GM12878 (cell line): ENCODE results near the gene BCAT1. TPM values are rescaled to one million over a fixed set of nuclear protein-coding genes. Genes with fewer than 3 reads are reported as not detected.
A peak's percentile ranks its signal among the peaks of the same experiment; 100 is the strongest.
"Not testable (repeated sequence)": the region's sequence is repeated elsewhere in the genome, so short reads cannot be mapped to it uniquely, and the experiment has no call there.

Source experiments
- ATAC-seq: fragments of 200-7000 bp; cut with Tn5 transposase; 3 replicates; pipeline ENCODE4 v1.9.1; 2020; ENCODE audit warnings: mild to moderate bottlenecking, moderate library complexity
- BruUV-seq: library from RNA; stranded (reverse); fragments of 400-500 nt; replicated peaks from 2 replicates; lab custom pipeline; 2021; lab: Mats Ljungman, UMichigan
- CTCF ChIA-PET: fragments of 300-600 bp; sonication (Branson Sonifier 250); formaldehyde crosslinking; extraction: SDS; loops from one replicate; lab custom pipeline; 2021; ENCODE audit warnings: inconsistent platforms; lab: Yijun Ruan, JAX
- POLR2A ChIA-PET: fragments of 350-600 bp; formaldehyde crosslinking; extraction: SDS; loops from one replicate; lab custom pipeline; 2021; ENCODE audit warnings: inconsistent platforms; lab: Charles Lee
- RAD21 ChIA-PET: fragments of 300-600 bp; sonication (Branson Sonifier 250); formaldehyde crosslinking; loops from one replicate; lab custom pipeline; 2023; ENCODE audit warnings: antibody characterized with exemption; ENCODE audit not compliant: unreplicated experiment; lab: Charles Lee
- SMC1A ChIA-PET: fragments of 300-600 bp; sonication (Branson Sonifier 250); formaldehyde crosslinking; loops from one replicate; lab custom pipeline; 2023; ENCODE audit not compliant: unreplicated experiment, uncharacterized antibody; lab: Charles Lee
- DNase-seq: peaks from one replicate; pipeline ENCODE4 v3.0.0-alpha.2; 2011; ENCODE audit warnings: low read depth, low spot score
- FAIRE-seq: peaks from 3 replicates; lab custom pipeline; 2011; peaks lifted over from hg19 to GRCh38; lab: Jason Lieb, UNC
- H2AFZ ChIP-seq: 2 replicates; pipeline ENCODE4 v1.6.0; 2011; ENCODE audit warnings: low read depth, low read length, control low read depth; ENCODE audit not compliant: control insufficient read depth
- H3K27ac ChIP-seq: 2 replicates; pipeline ENCODE4 v1.5.1; 2011; ENCODE audit warnings: control low read depth; ENCODE audit not compliant: control insufficient read depth, insufficient read depth
- H3K27me3 ChIP-seq, 2 experiments: replicated peaks in 1 of 2; 2 replicates each; pipeline versions ENCODE4 v1.6.0 to v1.6.1; 2011; ENCODE audit warnings: low read length in 1 of 2; ENCODE audit not compliant: control insufficient read depth in 2 of 2, insufficient read depth in 2 of 2
- H3K36me3 ChIP-seq, 2 experiments: 2 replicates each; pipeline ENCODE4 v1.5.1; 2011; ENCODE audit warnings: low read length in 1 of 2; ENCODE audit not compliant: control insufficient read depth in 2 of 2, insufficient read depth in 2 of 2
- H3K4me1 ChIP-seq: 2 replicates; pipeline ENCODE4 v1.6.1; 2011; ENCODE audit warnings: mild to moderate bottlenecking, low read length, moderate library complexity, mixed read lengths; ENCODE audit not compliant: control insufficient read depth, insufficient read depth
- H3K4me2 ChIP-seq: 2 replicates; pipeline ENCODE4 v1.6.0; 2011; ENCODE audit warnings: control low read depth; ENCODE audit not compliant: control insufficient read depth, insufficient read depth
- H3K4me3 ChIP-seq: fragments of 200-600 bp; sonication (generic); 2 replicates; pipeline ENCODE4 v1.5.1; 2016
- H3K79me2 ChIP-seq: 2 replicates; pipeline ENCODE4 v1.6.0; 2011; ENCODE audit warnings: low read length; ENCODE audit not compliant: control insufficient read depth, insufficient read depth
- H3K9ac ChIP-seq: 2 replicates; pipeline ENCODE4 v1.8.0; 2011; ENCODE audit warnings: low read length, control low read depth, mixed read lengths; ENCODE audit not compliant: control insufficient read depth, insufficient read depth
- H3K9me3 ChIP-seq: replicated peaks from 3 replicates; pipeline ENCODE4 v1.5.1; 2011; ENCODE audit warnings: mild to moderate bottlenecking, low read length; ENCODE audit not compliant: control insufficient read depth, insufficient read depth
- H4K20me1 ChIP-seq: 2 replicates; pipeline ENCODE4 v1.6.0; 2011; ENCODE audit not compliant: control insufficient read depth, insufficient read depth
- RAD51 ChIP-seq: fragments of 450-650 bp; IDR thresholded peaks from 2 replicates; pipeline ENCODE4 v1.6.1; 2016; ENCODE audit warnings: moderate library complexity, mild to moderate bottlenecking, inconsistent platforms
- ZBTB33 ChIP-seq: fragments of 450-650 bp; IDR thresholded peaks from 2 replicates; pipeline ENCODE4 v1.6.1; 2017; ENCODE audit warnings: mild to moderate bottlenecking
- WGBS: methylation state at CpG from one replicate; pipeline ENCODE4 v1.1.6; 2016; ENCODE audit warnings: low lambda C conversion rate; ENCODE audit not compliant: insufficient replicate concordance, insufficient coverage; ENCODE audit errors: missing lambda C conversion rate; 5-methylcytosine and 5-hydroxymethylcytosine counted together
- in situ Hi-C: fragments of 300-500 bp; cut with MboI; formaldehyde crosslinking; loops from 9 replicates; pipeline ENCODE4 v1.14.3; 2018; ENCODE audit warnings: mixed read lengths
- intact Hi-C: fragments of 100-400 bp; cut with micrococcal nuclease; formaldehyde crosslinking; loops from one replicate; pipeline ENCODE4 v1.14.2; 2022; ENCODE audit not compliant: unreplicated experiment
- polyA plus RNA-seq, 11 experiments: library from polyadenylated mRNA; depleted of rRNA in 4 of 11; unstranded in 6 of 11; stranded (reverse) in 5 of 11; fragments of >200 nt; fragmentation: Nextera tagmentation in 4 of 11; fragmentation: Illumina TruSeq in 1 of 11; extraction: Ambion mirVana in 4 of 11; extraction: Trizol in 1 of 11; gene quantifications; 1 replicate in 1 of 11; 2 replicates in 10 of 11; pipeline versions ENCODE4 v1.2.1 to v1.2.3, GENCODE V29; 2011 to 2016; ENCODE audit warnings: inconsistent platforms in 2 of 11, missing spikeins in 2 of 11, low read depth in 1 of 11
- total RNA-seq, 4 experiments: library from RNA; depleted of rRNA in 3 of 4; stranded (reverse); fragments of >200 nt in 3 of 4; fragmentation: Illumina TruSeq in 1 of 4; extraction: Trizol in 1 of 4; gene quantifications; 2 replicates each; pipeline versions ENCODE4 v1.2.1 to v1.2.3, GENCODE V29; 2013 to 2021

Gene BCAT1
- total and polyA plus RNA-seq, 10 of the 15 experiments (the other 5 are each of a cell fraction or from before 2014, with no cell fraction given), result 26.2 to 187 (median 81.9) TPM

- FAIRE-seq, H3K27me3 ChIP-seq, H4K20me1 ChIP-seq, ATAC-seq, H3K36me3 ChIP-seq, H3K9ac ChIP-seq, intact Hi-C loops, H2AFZ ChIP-seq, DNase-seq, H3K27ac ChIP-seq, BruUV-seq, H3K9me3 ChIP-seq, H3K4me2 ChIP-seq, in situ Hi-C loops, H3K4me3 ChIP-seq, H3K4me1 ChIP-seq, H3K79me2 ChIP-seq, POLR2A ChIA-PET: not testable (repeated sequence)
- WGBS, result 96% methylated on average over 6 of the region's 6 CpGs
- ChIA-PET RAD21 (interaction anchor here (1.0 kb wide), 1 partner anchor 9 kb away, joined by 3 read pairs; no protein-coding TSS in a partner anchor), SMC1A (interaction anchor here (0.5 to 2.4 kb wide), 2 partner anchors 20 to 37 kb away, joined by 3 to 6 read pairs; no protein-coding TSS in a partner anchor), CTCF (interaction anchor here (1.3 kb wide), 1 partner anchor 58 kb away, joined by 3 read pairs; no protein-coding TSS in a partner anchor)
Measured at GRCh38 chr12:24910192-24910591, 38.7 kb downstream of the BCAT1 start.

- RAD21 ChIA-PET, result no interaction called here
- BruUV-seq, result no TSS peak
Measured at GRCh38 chr12:24909667-24910066, 39.2 kb downstream of the BCAT1 start.

More at GRCh38 chr12:24909667-24910066, 39.2 kb downstream of the BCAT1 start:
- Histone ChIP-seq H3K27ac (no peak overlapping the region), H2AFZ (no peak overlapping the region), H3K9me3 (no peaks in the 10 kb centered on the region), H3K79me2 (no peaks in the 10 kb centered on the region; the same call in none of the 2 replicates), H3K4me3 (no peak overlapping the region), H4K20me1 (no peaks in the 10 kb centered on the region)
- CTCF ChIA-PET, result interaction anchor here (1.2 kb wide), 1 partner anchor 57 kb away, joined by 3 read pairs; no protein-coding TSS in a partner anchor
- SMC1A ChIA-PET, result interaction anchor here (0.5 to 2.4 kb wide), 4 partner anchors 8 to 37 kb away, joined by 3 to 6 read pairs (median 3); no protein-coding TSS in a partner anchor
- in situ Hi-C loops (no loop called here), intact Hi-C loops (no loop called here)
- 49% methylated on average over 3 of the region's 3 CpGs for WGBS
- peak; percentile 58 for TF ChIP-seq RAD51
- no peak for TF ChIP-seq ZBTB33
- TF ChIP-seq, all 136 proteins: peak for 1
- DNase-seq (no peak), FAIRE-seq (no peak), ATAC-seq (peak; percentile 50)
- Histone ChIP-seq H3K4me2 (no peak overlapping the region), H3K27me3 (no peaks in the 10 kb centered on the region), H3K9ac (no peak overlapping the region), H3K36me3 (no peaks in the 10 kb centered on the region; a peak in 1 of 4 replicates), H3K4me1 (no peaks in the 10 kb centered on the region)
- POLR2A ChIA-PET, result no interaction called here
